DMS53 treated with DMSO at 0.1 percent for 48 hours (cell line): Measurements from ENCODE around the gene LSM4.
"Not testable (repeated sequence)": the region's sequence is repeated elsewhere in the genome, so short reads cannot be mapped to it uniquely, and the experiment has no call there.

ENCODE experiments used
- DNase-seq: peaks from one replicate; lab custom pipeline; 2025; ENCODE audit not compliant: unreplicated experiment; lab: John Stamatoyannopoulos, UW

LSM4 gene

GRCh38 chr19:18340990-18341868 lies 18.4 kb upstream of the LSM4 start:
- DNase-seq: no peak

GRCh38 chr19:18340190-18340989 lies 17.5 kb upstream of the LSM4 start, which contains the start of gene PGPEP1:
Gene PGPEP1 (plus strand): TSS chr19:18340598. CDS start chr19:18340682, 84 bp downstream.
- DNase-seq: no peak

DNA sequence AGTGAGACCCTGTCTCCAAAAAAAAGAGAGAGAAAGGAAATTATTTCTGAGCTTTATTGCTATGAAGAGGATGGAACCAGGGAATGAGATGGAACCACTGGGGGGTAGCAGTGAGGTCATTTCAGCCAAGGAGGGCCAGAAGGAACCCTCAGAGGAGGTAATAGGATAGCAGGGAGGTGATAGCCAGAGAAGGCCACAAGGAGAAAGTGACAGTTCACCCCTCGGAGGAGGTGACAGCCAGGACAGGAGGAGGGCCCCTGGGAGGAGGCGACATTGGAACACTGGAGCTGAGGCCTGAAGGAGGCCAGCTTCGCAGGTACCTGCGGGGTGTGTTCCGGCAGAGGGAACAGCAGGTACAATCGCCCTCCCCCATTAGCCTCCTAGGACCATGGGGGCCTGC lies 16.8 kb upstream of the LSM4 start:
- no peak for DNase-seq

DNA sequence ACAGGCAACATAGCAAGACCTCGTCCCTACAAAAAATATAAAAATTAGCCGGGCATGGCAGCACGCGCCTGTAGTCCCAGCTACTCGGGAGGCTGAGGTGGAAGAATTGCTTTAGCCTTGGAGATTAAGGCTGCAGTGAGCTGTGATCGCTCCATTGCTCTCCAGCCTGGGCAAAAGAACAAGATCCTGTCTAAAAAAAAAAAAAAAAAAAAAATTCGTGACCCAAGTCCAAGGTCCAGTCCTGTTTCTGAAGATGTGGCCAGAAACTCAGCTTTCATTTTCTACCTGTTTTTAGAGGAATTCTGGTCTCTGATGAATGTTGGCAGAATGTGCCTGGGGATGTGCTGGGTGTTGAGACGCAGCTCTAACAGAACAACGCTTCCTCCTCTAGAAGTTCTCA lies 15.7 kb upstream of the LSM4 start:
- DNase-seq: no peak

- DNase-seq: no peak
Observed at GRCh38 chr19:18336121-18336520, 13.2 kb upstream of the LSM4 start.

DNA sequence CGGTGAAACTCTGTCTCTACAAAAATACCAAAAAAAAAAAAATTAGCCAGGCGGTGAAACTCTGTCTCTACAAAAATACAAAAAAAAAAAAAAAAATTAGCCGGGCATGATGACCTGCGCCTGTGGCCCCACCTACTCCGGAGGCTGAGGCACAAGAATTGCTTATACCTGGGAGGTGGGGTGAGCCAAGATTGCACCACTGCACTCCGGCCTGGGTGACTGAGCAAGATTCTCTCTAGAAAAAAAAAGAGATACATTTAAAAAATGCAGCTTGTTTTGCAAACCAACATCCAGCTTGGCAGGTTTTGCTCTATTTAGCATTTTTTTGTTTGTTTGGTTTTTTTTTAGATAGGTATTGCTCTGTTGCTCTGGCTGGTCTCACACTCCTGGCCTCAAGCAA lies 10.8 kb upstream of the LSM4 start:
- DNase-seq: no peak

DNA sequence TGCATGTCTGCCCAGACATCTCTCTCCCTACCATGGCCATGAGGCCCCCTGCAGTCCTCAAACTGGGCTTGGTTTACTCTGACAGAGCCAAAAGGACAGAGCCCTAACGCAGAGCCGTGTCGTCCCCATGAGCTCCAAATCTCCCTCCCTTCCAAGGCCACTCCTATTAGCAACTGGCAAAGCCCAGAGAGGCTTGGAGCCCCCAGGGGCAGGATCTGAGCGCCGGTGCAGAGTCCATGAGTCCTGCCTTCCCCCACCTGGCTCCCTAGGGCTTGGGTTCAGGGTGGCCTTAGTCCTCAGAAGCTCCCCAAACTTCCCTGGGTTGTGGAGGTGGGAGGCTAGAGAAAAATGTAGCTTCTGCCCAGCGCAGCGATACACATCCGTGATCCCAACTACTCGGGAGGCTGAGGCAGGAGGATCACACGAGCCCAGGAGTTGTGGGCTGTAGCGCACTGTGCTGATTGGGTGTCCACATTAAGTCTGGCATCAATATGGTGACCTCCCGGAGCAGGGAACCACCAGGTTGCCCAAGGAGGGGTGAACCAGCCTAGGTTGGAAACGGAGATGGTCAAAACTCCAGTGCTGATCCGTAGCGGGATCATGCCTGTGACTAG lies 10.1 kb upstream of the LSM4 start:
- DNase-seq: no peak

GRCh38 chr19:18330868-18331267 lies 8.0 kb upstream of the LSM4 start:
- DNase-seq: no peak

GRCh38 chr19:18329035-18329376 lies 6.1 kb upstream of the LSM4 start:
- no peak for DNase-seq

DNA sequence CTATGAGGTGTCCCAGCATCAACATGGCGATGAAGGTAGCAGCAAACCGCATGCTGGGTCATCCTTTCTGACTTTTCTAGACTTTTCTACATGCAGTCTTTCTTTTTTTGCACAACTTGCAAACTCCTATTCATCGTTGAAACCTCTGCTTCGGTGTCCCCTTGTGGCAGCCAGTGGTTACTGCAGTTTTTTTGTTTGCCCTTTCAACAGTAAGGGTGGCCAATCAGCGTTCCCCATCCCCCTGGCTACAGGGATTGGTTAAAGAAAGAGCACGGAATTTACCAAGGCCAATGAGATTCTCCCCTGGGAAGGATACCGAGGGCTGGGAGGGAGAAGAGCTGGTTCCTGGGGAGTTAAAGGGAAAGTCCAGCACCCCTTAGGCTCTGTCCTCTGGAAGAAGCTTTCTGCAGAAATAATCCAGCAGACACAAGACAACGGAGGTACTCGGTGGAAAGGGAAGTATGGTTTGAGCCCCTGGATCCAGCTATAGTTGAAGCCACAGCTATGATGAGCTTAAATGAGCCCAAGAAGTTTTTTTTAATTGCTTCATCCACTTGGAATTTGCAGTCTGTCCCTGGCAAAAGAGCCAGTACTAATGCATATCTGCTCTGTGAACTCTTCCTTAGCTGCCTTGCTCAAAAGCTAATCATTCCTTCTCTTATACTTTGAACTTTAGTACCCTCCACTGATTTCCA lies 5.6 kb upstream of the LSM4 start:
- peak; percentile 92 for DNase-seq

- no peak for DNase-seq
Observed at GRCh38 chr19:18326772-18327171, 3.9 kb upstream of the LSM4 start.

- DNase-seq: not testable (repeated sequence)
Observed at GRCh38 chr19:18324373-18324731, 1.5 kb upstream of the LSM4 start.

DNA sequence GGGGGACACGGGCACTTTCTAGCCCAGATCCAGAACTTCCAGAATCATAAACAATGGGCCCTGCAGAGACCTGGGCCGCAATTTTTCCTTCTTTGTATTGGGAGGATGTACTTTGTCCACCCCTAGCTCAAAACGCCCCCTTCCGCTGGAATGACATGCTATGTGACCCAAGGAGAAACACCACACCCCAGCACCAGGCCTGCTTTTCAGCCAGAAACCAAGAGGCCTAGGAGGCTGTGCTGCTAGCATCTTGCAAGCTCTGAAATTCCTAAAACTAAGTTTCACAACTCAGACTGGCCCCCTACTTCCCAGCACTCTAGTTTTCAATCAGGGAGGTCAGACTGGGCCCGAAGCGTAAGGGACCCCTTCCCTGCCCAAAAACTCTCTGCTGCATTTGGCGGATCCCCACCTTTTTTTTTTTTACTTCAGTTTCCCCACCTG lies 538 bp downstream of the LSM4 start:
- no peak for DNase-seq

- DNase-seq: no peak
Observed at GRCh38 chr19:18321734-18322102, 1.2 kb downstream of the LSM4 start.

DNA sequence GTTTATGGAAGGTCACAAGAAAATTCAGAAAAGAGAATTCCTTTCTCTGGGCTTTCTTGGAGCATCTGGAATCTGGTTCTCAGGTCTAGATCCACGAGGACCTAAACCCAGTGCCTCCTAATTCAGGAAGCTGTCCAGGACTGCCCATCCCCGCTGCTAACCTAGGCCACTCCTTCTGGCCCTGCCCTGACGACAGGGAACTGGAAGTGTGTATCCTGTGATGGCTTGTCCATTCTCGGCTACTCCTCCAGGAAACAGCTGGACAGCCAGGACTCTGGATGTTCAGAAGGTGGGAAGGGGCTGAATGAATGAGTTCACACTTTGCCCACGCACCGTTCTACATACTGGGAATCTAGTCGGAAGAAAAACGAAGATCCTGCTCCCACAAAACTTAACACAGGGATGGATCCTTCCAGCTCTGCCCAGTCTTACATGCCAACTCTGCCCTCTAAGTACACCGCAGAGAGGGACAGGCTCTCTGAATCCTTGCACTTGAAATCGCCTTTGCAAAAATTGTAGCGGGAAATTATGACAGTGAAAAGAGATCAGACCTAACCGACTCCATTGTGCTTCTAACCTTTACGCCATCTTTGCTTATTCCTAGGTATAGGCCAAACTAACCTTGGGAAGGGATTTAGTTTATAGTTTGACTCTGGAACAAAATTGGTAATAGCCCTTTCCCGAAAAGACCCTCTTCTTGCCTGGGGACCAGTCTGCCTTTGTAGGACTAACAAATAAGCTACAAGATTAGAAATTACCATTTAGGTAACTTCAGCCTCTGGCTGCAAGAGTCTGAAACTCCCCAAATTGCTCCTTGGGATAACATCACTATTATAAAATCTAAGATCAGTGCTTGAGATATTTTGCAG lies 1.8 kb downstream of the LSM4 start:
- no peak for DNase-seq

DNA sequence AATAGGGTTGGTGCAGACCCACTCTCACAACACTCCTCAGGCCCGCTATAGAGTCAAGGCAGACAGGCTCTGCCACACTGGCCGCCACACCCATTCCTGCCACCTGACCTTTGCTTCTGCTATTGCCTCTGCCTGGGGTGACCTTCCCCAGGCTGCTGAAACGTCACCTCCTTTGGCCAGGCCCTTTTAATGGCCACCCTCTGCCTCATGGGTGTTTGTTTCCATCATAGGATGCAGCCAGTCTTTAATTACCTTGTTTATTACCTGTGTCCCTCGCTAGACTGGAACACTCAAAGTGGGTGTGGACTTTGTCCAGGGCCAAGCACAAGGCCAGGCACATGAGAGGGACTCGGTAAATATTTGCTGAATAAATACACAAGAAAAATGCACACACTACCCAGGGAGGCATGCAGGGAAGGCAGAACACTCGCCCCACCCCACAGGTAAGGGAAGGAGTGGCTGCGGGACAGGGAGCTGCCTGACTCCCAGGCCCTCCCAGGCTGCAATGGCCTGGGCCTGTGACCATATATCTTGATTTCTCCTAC lies 3.2 kb downstream of the LSM4 start:
- DNase-seq: no peak

DNA sequence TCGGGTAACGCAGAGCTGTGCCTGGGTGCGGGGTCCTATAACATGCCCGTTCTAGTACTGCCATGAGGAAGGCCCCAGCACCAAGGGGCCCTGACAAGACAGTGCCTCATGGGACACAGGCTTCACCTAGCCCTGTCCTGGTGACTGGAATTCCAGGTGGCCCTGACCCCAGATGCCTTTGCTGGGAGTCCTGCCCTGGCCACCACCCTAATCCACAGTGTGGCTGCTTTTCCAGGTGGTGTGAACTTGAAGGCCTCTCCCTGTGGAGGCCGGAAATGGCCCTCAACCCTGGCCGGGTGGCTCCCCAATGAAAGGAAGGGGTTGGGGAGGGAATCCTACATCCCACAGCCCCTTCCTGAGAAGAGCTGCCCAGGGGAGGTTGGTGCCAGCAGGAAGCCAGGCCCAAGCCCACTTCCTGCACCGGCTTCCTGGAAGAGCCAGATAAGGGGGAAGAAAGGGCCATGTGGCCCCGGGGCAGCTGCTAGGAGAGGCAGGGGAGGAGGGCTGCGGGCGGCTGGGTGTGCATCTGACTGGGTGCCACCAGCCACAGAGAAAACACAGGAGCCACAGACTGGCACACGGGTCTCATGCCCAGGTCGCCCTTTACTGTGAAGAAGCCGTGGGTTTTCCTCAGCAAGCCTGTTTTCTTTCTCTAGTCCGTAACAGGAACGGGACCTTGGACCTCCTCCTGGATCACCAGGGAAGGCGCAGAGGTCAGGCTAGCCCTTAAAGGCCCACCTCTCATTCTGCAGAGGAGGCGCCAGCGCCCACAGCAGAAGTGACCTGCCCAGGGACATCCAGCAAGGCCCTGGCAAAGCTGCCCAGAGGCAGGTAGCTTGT lies 4.7 kb downstream of the LSM4 start:
- DNase-seq: no peak

DNA sequence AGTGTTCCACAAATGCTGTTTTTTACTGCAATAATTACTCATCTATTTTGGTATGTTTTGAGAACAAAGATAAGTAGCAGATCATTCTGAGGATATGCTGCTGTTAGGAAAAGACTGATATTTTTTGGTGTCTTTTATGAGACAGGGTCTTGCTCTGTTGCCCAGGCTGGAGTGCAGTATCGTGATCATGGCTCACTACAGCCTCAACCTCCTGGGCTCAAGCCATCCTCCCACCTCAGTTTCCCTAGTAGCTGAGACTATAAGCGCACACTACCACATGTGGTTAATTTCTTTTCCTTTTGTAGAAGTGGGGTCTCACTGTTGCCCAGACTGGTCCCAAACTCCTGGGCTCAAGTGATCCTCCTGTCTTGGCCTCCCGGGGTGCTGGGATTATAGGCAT lies 9.5 kb downstream of the LSM4 start:
- no peak for DNase-seq

DNA sequence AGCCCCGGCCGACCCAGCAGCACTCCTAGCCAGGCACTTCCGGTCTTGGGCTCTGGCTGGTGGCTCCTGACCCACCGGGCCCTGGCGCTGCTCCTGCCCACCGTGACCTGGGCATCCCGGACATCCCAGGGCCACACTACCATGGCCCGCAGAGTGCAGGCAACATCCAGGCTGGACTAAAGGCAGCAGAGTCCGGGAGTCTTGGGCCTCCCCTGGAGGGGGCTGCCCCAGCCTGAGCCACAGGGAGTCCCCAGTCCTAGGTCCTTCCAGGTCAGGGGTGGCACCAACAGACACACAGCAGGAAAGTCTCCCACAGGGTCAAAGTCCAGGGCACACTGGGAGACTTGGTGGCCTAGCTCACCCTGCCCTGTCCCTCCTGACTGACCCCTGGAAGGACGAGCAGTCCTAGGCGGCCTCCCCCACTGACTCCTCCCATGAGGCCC lies 10.8 kb downstream of the LSM4 start:
- DNase-seq: no peak
